ENCODE data around the gene G0S2. TPM values are rescaled to one million over a fixed set of nuclear protein-coding genes. Genes with fewer than 3 reads are reported as not detected.
A peak's percentile ranks its signal among the peaks of the same experiment; 100 is the strongest.

G0S2 gene
- total RNA-seq, 2 donors from 2014 or later: 59.9 to 221 TPM

DNA sequence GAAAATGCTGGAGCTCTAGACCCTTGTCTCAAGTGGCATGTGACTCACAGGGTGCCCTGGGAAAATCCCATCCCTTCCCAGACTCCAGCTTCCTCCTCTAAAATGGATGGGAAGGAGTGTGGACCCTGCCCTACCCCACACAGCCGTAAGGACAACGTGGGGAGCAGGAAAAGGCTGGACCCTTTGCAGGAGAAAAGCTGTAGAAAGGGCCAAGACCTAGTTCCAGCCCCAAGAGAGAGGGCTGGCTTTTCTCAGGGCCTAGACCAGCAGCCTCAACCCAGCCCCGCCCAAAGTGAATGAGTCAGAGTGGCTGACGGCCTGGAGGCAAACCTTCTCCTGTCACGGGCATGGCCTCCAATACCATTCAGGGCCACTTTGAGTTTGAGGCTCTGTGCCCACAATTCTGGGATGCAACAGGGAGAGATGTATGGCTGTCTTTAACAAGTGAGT, 24.0 kb upstream of the G0S2 start:
- Histone ChIP-seq H3K4me1 (peaks cover 88% of the 10 kb centered on the region), H3K4me3 (no peak overlapping the region), H3K36me3 (replicated peaks in 1 of 2; ENCODE audit: insufficient read depth in 1 of 2, low read depth in 2 of 2) (no peaks in the 10 kb centered on the region), H3K27ac (peak overlapping the region in 3 of 4 donors; percentile 37 to 78 (median 57)), H3K9me3 (no peaks in the 10 kb centered on the region), H3K27me3 (no peaks in the 10 kb centered on the region)
- TF ChIP-seq, protein P1, sequence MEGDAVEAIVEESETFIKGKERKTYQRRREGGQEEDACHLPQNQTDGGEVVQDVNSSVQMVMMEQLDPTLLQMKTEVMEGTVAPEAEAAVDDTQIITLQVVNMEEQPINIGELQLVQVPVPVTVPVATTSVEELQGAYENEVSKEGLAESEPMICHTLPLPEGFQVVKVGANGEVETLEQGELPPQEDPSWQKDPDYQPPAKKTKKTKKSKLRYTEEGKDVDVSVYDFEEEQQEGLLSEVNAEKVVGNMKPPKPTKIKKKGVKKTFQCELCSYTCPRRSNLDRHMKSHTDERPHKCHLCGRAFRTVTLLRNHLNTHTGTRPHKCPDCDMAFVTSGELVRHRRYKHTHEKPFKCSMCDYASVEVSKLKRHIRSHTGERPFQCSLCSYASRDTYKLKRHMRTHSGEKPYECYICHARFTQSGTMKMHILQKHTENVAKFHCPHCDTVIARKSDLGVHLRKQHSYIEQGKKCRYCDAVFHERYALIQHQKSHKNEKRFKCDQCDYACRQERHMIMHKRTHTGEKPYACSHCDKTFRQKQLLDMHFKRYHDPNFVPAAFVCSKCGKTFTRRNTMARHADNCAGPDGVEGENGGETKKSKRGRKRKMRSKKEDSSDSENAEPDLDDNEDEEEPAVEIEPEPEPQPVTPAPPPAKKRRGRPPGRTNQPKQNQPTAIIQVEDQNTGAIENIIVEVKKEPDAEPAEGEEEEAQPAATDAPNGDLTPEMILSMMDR (IDR thresholded peaks at IDR 0.05): no peak
- TF ChIP-seq POLR2A (IDR thresholded peaks at IDR 0.05): no peak
- intact Hi-C loops (cut with DNase I): no loop called here
- 44 to 52% methylated on average over 5 of the region's 5 CpGs for WGBS, 2 donors
- ATAC-seq (no peak), DNase-seq (peak; percentile 66 to 90 (median 76))

DNA sequence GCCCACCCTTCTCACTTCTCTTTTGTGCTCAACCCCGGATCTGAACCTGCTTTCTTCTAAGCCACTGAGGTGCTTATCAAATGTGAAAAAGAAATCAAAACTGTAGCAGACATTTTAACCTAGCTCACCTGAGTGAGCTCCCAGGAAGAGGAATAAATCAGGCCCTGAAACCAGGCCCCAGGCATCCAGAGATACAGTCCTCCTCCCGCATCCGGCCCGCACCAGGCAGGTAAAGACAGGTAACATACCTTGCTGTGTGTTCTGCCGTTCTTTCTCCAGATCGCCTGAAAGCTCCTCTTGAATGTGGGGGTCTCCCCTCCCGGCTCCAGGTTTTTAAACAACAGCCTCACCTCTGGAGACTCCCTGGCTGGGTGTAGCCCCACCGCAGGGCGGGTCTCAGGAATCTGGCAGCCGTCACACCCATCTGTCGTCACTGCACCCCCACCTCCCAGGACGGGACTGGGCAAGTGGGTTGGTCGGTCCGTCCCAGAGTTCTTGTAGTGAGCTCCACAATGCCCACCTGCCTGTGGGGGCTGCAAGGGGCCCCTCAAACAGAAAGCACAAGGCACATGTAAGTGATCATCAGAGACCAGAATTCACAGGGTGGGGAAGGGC, 23.0 kb upstream of the G0S2 start, which contains the start of gene LAMB3:
TSS of gene LAMB3 (minus strand) at position 305 of the 615 bp plus-strand sequence. CDS start 1,481 bp downstream, outside the sequence.
- ATAC-seq (no peak), DNase-seq (peak in 3 of 4 donors; percentile 34 to 47 (median 41))
- intact Hi-C loops (cut with DNase I): no loop called here
- H3K27ac ChIP-seq: peak within 1 kb of the TSS; percentile 80 to 91 (median 86)
- H3K36me3 ChIP-seq (replicated peaks in 1 of 2; ENCODE audit: insufficient read depth in 1 of 2, low read depth in 2 of 2): no peaks in the 10 kb centered on the region
- WGBS, 2 donors: 56 to 68% methylated on average over 7 to 14 of the region's 14 CpGs
- no peak within 1 kb of the TSS for H3K4me3 ChIP-seq
- H3K27me3 ChIP-seq: no peaks in the 10 kb centered on the region
- H3K9me3 ChIP-seq: no peaks in the 10 kb centered on the region
- peaks cover 89% of the 10 kb centered on the region for H3K4me1 ChIP-seq
- TF ChIP-seq POLR2A (IDR thresholded peaks at IDR 0.05): no peak
- TF ChIP-seq, protein P1 (IDR thresholded peaks at IDR 0.05): no peak

DNA sequence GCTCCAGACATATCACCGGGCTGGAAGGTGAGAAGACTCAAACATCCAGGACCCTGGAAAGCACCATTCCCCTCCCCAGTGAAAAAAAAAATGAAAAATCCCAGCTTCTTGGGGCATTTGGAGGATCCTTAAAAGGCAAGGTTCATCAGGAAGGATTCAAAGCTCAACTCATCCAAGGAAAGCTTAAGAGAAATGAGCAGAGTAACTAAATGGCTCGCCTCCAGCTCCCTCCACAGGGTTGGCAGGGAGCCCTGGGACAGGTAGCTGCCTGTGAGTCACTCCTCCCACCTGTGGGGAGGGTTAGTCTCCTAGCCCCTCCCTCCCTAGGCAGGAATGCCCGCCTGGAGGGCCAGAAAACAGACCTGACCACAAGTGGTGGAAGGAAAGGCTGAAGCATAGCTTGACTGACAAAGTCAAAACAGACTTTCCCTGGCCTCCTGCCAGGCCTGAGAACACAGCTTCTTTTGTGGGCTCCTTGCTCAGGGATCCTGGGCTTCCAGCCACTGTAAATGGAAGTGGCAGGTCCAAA, 22.3 kb upstream of the G0S2 start:
- ATAC-seq: peak; percentile 95
- TF ChIP-seq, protein P1 (IDR thresholded peaks at IDR 0.05): peak in 1 of 7 experiments; percentile 9
- peak in 2 of 3 donors; percentile 23 to 27 for TF ChIP-seq POLR2A (IDR thresholded peaks at IDR 0.05)
- WGBS, 2 donors: 8 to 21% methylated on average over 2 to 3 of the region's 3 CpGs
- intact Hi-C loops (cut with DNase I): no loop called here
- DNase-seq: peak; percentile 98 to 100 (median 99)
- no peaks in the 10 kb centered on the region for H3K36me3 ChIP-seq (replicated peaks in 1 of 2; ENCODE audit: insufficient read depth in 1 of 2, low read depth in 2 of 2)
- peaks cover 86% of the 10 kb centered on the region for H3K4me1 ChIP-seq
- H3K27ac ChIP-seq: peak overlapping the region; percentile 80 to 91 (median 86)
- H3K27me3 ChIP-seq: no peaks in the 10 kb centered on the region
- no peak overlapping the region for H3K4me3 ChIP-seq
- no peaks in the 10 kb centered on the region for H3K9me3 ChIP-seq

DNA sequence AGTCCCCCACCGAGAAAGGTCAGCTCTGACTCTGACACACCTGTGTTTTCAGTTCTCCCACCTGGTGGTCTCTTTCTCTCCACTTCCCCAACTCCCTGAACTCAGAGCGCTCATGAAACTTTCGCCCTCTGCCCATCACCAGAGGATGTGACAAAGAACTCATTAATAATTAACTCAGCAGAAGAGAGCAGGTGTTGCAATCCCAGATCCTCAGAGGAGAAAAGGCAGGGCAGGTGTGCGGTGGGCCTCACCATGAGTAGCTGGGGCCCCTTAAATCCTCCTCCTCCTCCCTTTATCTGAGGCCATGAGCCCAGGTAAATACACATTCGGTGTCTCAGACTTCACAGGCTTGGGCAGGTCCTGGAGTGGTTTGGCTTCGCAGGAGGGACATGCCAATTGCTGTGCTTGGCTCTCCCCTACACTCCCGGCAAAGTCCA, 21.3 kb upstream of the G0S2 start:
- H3K9me3 ChIP-seq: no peaks in the 10 kb centered on the region
- DNase-seq (peak; percentile 65 to 85 (median 82)), ATAC-seq (peak; percentile 72)
- WGBS, 2 donors: 12 to 39% methylated on average over 7 of the region's 7 CpGs
- no peak overlapping the region for H3K4me3 ChIP-seq
- H3K27ac ChIP-seq: peak overlapping the region; percentile 80 to 91 (median 86)
- H3K4me1 ChIP-seq: peaks cover 79% of the 10 kb centered on the region
- intact Hi-C loops (cut with DNase I): no loop called here
- peak in 2 of 3 donors; percentile 28 to 52 for TF ChIP-seq POLR2A (IDR thresholded peaks at IDR 0.05)
- TF ChIP-seq, protein P1 (IDR thresholded peaks at IDR 0.05): no peak
- H3K27me3 ChIP-seq: no peaks in the 10 kb centered on the region
- no peaks in the 10 kb centered on the region for H3K36me3 ChIP-seq (replicated peaks in 1 of 2; ENCODE audit: insufficient read depth in 1 of 2, low read depth in 2 of 2)
